Duodenal mucosa (tissue), 2 donors: ENCODE results near the gene YARS2.
"Not testable (repeated sequence)": the region's sequence is repeated elsewhere in the genome, so short reads cannot be mapped to it uniquely, and the experiment has no call there.

ENCODE experiments used
- H3K27ac ChIP-seq: one replicate; pipeline ENCODE4 v1.7.0; 2013; ENCODE audit warnings: low read depth, low read length
- H3K27me3 ChIP-seq, 2 donors: one replicate each; pipeline ENCODE4 v1.7.0; 2013; ENCODE audit warnings: low read length in 2 of 2, control low read depth in 1 of 2; ENCODE audit not compliant: insufficient read depth in 2 of 2, control insufficient read depth in 1 of 2
- H3K36me3 ChIP-seq, 2 donors: one replicate each; pipeline ENCODE4 v1.7.0; 2013; ENCODE audit warnings: low read length in 2 of 2, control low read depth in 1 of 2; ENCODE audit not compliant: insufficient read depth in 2 of 2, control insufficient read depth in 1 of 2
- H3K4me1 ChIP-seq, 2 donors: one replicate each; pipeline ENCODE4 v1.7.0; 2013; ENCODE audit warnings: low read length in 2 of 2, control low read depth in 1 of 2; ENCODE audit not compliant: insufficient read depth in 2 of 2, control insufficient read depth in 1 of 2
- H3K4me3 ChIP-seq, 2 donors: one replicate each; pipeline ENCODE4 v1.7.0; 2013; ENCODE audit warnings: low read length in 2 of 2, low read depth in 1 of 2
- H3K9ac ChIP-seq, 2 donors: one replicate each; pipeline ENCODE4 v1.7.0; 2013; ENCODE audit warnings: low read length in 2 of 2, low read depth in 1 of 2
- H3K9me3 ChIP-seq, 2 donors: one replicate each; pipeline ENCODE4 v1.7.0; 2013; ENCODE audit warnings: low read length in 2 of 2, control low read depth in 1 of 2; ENCODE audit not compliant: control insufficient read depth in 1 of 2

Gene YARS2

GRCh38 chr12:32726286-32726685 is 29.4 kb downstream of the YARS2 start:
- Histone ChIP-seq H3K36me3 (peaks cover 25 to 39% of the 10 kb centered on the region in 2 donors), H3K27ac (no peak overlapping the region), H3K4me1 (no peaks in the 10 kb centered on the region), H3K4me3 (no peak overlapping the region), H3K9me3 (no peaks in the 10 kb centered on the region), H3K27me3 (no peaks in the 10 kb centered on the region), H3K9ac (no peak overlapping the region)

- H3K9ac ChIP-seq, H3K4me3 ChIP-seq, H3K27ac ChIP-seq, H3K4me1 ChIP-seq, H3K27me3 ChIP-seq, H3K9me3 ChIP-seq: not testable (repeated sequence)
- H3K36me3 ChIP-seq = peaks cover 25 to 37% of the 10 kb centered on the region in 2 donors
Measured at GRCh38 chr12:32725308-32725707, 30.4 kb downstream of the YARS2 start.

- Histone ChIP-seq H3K9ac (no peak overlapping the region), H3K27me3 (no peaks in the 10 kb centered on the region), H3K4me1 (no peaks in the 10 kb centered on the region), H3K9me3 (no peaks in the 10 kb centered on the region), H3K36me3 (peaks cover 11 to 17% of the 10 kb centered on the region in 2 donors), H3K27ac (no peak overlapping the region), H3K4me3 (no peak overlapping the region)
Measured at GRCh38 chr12:32718926-32719325, 36.8 kb downstream of the YARS2 start.

- H3K36me3 ChIP-seq = peaks cover 3 to 32% of the 10 kb centered on the region in 2 donors
- H3K4me3 ChIP-seq = no peak overlapping the region
- H3K9ac ChIP-seq = no peak overlapping the region
Measured at GRCh38 chr12:32714772-32715171, 40.9 kb downstream of the YARS2 start.

GRCh38 chr12:32708926-32709325 is 46.8 kb downstream of the YARS2 start:
- H3K27ac ChIP-seq = no peak overlapping the region
- peaks cover 16 to 35% of the 10 kb centered on the region in 2 donors for H3K36me3 ChIP-seq
- H3K9me3 ChIP-seq = no peaks in the 10 kb centered on the region
- no peak overlapping the region for H3K4me3 ChIP-seq
- H3K4me1 ChIP-seq = no peaks in the 10 kb centered on the region
- H3K9ac ChIP-seq = no peak overlapping the region
- no peaks in the 10 kb centered on the region for H3K27me3 ChIP-seq

More at GRCh38 chr12:32714772-32715171, 40.9 kb downstream of the YARS2 start:
- no peaks in the 10 kb centered on the region for H3K9me3 ChIP-seq
- no peak overlapping the region for H3K27ac ChIP-seq
- H3K4me1 ChIP-seq = no peaks in the 10 kb centered on the region
- no peaks in the 10 kb centered on the region for H3K27me3 ChIP-seq

- Histone ChIP-seq H3K4me1 (no peaks in the 10 kb centered on the region), H3K4me3 (no peak overlapping the region), H3K27me3 (no peaks in the 10 kb centered on the region), H3K36me3 (peaks cover 16 to 21% of the 10 kb centered on the region in 2 donors), H3K27ac (no peak overlapping the region), H3K9ac (no peak overlapping the region), H3K9me3 (no peaks in the 10 kb centered on the region)
Measured at GRCh38 chr12:32706335-32707024, 49.2 kb downstream of the YARS2 start.

GRCh38 chr12:32705783-32706182 is 49.9 kb downstream of the YARS2 start:
- H3K27me3 ChIP-seq = no peaks in the 10 kb centered on the region
- H3K4me3 ChIP-seq = no peak overlapping the region
- H3K36me3 ChIP-seq = peaks cover 14 to 19% of the 10 kb centered on the region in 2 donors

GRCh38 chr12:32702946-32703345 is 52.8 kb downstream of the YARS2 start:
- H3K27ac ChIP-seq = no peak overlapping the region
- no peak overlapping the region for H3K4me3 ChIP-seq
- no peaks in the 10 kb centered on the region for H3K9me3 ChIP-seq
- H3K36me3 ChIP-seq = peaks cover 6 to 8% of the 10 kb centered on the region in 2 donors
- H3K9ac ChIP-seq = no peak overlapping the region
- H3K4me1 ChIP-seq = no peaks in the 10 kb centered on the region
- no peaks in the 10 kb centered on the region for H3K27me3 ChIP-seq

More at GRCh38 chr12:32705783-32706182, 49.9 kb downstream of the YARS2 start:
- Histone ChIP-seq H3K9me3 (no peaks in the 10 kb centered on the region), H3K4me1 (no peaks in the 10 kb centered on the region), H3K9ac (no peak overlapping the region), H3K27ac (no peak overlapping the region)

- Histone ChIP-seq H3K36me3 (peaks cover 4 to 8% of the 10 kb centered on the region in 2 donors), H3K4me1 (no peaks in the 10 kb centered on the region), H3K27me3 (no peaks in the 10 kb centered on the region), H3K9ac (no peak overlapping the region), H3K27ac (no peak overlapping the region), H3K4me3 (no peak overlapping the region), H3K9me3 (no peaks in the 10 kb centered on the region)
Measured at GRCh38 chr12:32702473-32702872, 53.2 kb downstream of the YARS2 start.

GRCh38 chr12:32699437-32699836 is 56.3 kb downstream of the YARS2 start:
- not testable (repeated sequence) for H3K27ac ChIP-seq, H3K9me3 ChIP-seq, H3K27me3 ChIP-seq, H3K4me3 ChIP-seq, H3K4me1 ChIP-seq, H3K9ac ChIP-seq, H3K36me3 ChIP-seq
